Neuronal stem cell (in vitro differentiated cells): ENCODE measurements around the gene MT1M.
"Not testable (repeated sequence)": the region's sequence is repeated elsewhere in the genome, so short reads cannot be mapped to it uniquely, and the experiment has no call there.

ENCODE experiments used
- DNase-seq: peaks from one replicate; pipeline ENCODE4 v3.0.0-alpha.2; 2013; ENCODE audit warnings: low spot score
- H2AFZ ChIP-seq: one replicate; pipeline ENCODE4 v1.6.1; 2013; ENCODE audit warnings: mild to moderate bottlenecking, low read length, inconsistent platforms
- H2AK5ac ChIP-seq: 2 replicates; pipeline ENCODE4 v1.6.1; 2013; ENCODE audit warnings: low read depth, mild to moderate bottlenecking, inconsistent platforms, low read length, moderate library complexity, mixed read lengths
- H2BK120ac ChIP-seq: 2 replicates; pipeline ENCODE4 v1.6.1; 2013; ENCODE audit warnings: low read depth, mild to moderate bottlenecking, inconsistent platforms, low read length, moderate library complexity, mixed read lengths
- H2BK12ac ChIP-seq: one replicate; pipeline ENCODE4 v1.6.1; 2013; ENCODE audit warnings: low read length, inconsistent platforms
- H2BK15ac ChIP-seq: 2 replicates; pipeline ENCODE4 v1.6.1; 2013; ENCODE audit warnings: mild to moderate bottlenecking, low read length, inconsistent platforms, mixed read lengths
- H2BK5ac ChIP-seq: one replicate; pipeline ENCODE4 v1.6.1; 2013; ENCODE audit warnings: inconsistent platforms, mild to moderate bottlenecking, low read length, moderate library complexity
- H3K14ac ChIP-seq: one replicate; pipeline ENCODE4 v1.6.1; 2013; ENCODE audit warnings: low read length, inconsistent platforms
- H3K18ac ChIP-seq: 2 replicates; pipeline ENCODE4 v1.6.1; 2013; ENCODE audit warnings: low read length, inconsistent platforms
- H3K23ac ChIP-seq: 2 replicates; pipeline ENCODE4 v1.6.1; 2013; ENCODE audit warnings: low read depth, mild to moderate bottlenecking, mixed read lengths, low read length, inconsistent platforms; ENCODE audit not compliant: poor library complexity
- H3K27ac ChIP-seq: replicated peaks from 3 replicates; pipeline ENCODE4 v1.5.1; 2013; ENCODE audit warnings: low read length, inconsistent platforms
- H3K27me3 ChIP-seq, 3 experiments: 2 replicates each; pipeline ENCODE4 v1.6.1; 2013; ENCODE audit warnings: low read length in 3 of 3, mild to moderate bottlenecking in 2 of 3, inconsistent platforms in 1 of 3, low read depth in 1 of 3, mixed read lengths in 1 of 3, moderate library complexity in 1 of 3; ENCODE audit not compliant: control insufficient read depth in 3 of 3, insufficient read depth in 3 of 3
- H3K36me3 ChIP-seq, 2 donors: replicated peaks in 1 of 2; 2 replicates each; pipeline ENCODE4 v1.6.1; 2013; ENCODE audit warnings: low read length in 2 of 2; ENCODE audit not compliant: control insufficient read depth in 2 of 2, insufficient read depth in 2 of 2
- H3K4ac ChIP-seq: 2 replicates; pipeline ENCODE4 v1.6.1; 2013; ENCODE audit warnings: inconsistent platforms, mild to moderate bottlenecking, low read length, moderate library complexity
- H3K4me1 ChIP-seq, 2 donors: 1 replicate in 1 of 2; 2 replicates in 1 of 2; pipeline ENCODE4 v1.6.1; 2013; ENCODE audit warnings: low read length in 2 of 2, low read depth in 1 of 2; ENCODE audit not compliant: control insufficient read depth in 2 of 2, insufficient read depth in 1 of 2
- H3K4me2 ChIP-seq: one replicate; pipeline ENCODE4 v1.6.1; 2013; ENCODE audit warnings: mild to moderate bottlenecking, low read length, inconsistent platforms; ENCODE audit not compliant: insufficient read depth, poor library complexity, severe bottlenecking
- H3K4me3 ChIP-seq, 2 donors: 2 replicates each; pipeline ENCODE4 v1.5.1; 2013; ENCODE audit warnings: low read length in 2 of 2, mild to moderate bottlenecking in 2 of 2, inconsistent platforms in 1 of 2, moderate library complexity in 1 of 2
- H3K79me1 ChIP-seq: one replicate; pipeline ENCODE4 v1.6.1; 2013; ENCODE audit warnings: low read depth, mild to moderate bottlenecking, inconsistent platforms, low read length, moderate library complexity
- H3K9ac ChIP-seq: one replicate; pipeline ENCODE4 v1.6.1; 2013; ENCODE audit warnings: mild to moderate bottlenecking, low read depth, low read length, inconsistent platforms; ENCODE audit not compliant: poor library complexity
- H3K9me3 ChIP-seq, 2 donors: replicated peaks in 1 of 2; 2 replicates each; pipeline versions ENCODE3 to v1.6.1; 2013; ENCODE audit warnings: low read length in 2 of 2, mild to moderate bottlenecking in 2 of 2, inconsistent platforms in 1 of 2, low read depth in 1 of 2, mixed read lengths in 1 of 2, moderate library complexity in 1 of 2; ENCODE audit not compliant: control insufficient read depth in 2 of 2, insufficient read depth in 1 of 2
- H4K8ac ChIP-seq: one replicate; pipeline ENCODE4 v1.6.1; 2013; ENCODE audit warnings: low read depth, mild to moderate bottlenecking, inconsistent platforms, low read length, moderate library complexity
- H4K91ac ChIP-seq: one replicate; pipeline ENCODE4 v1.6.1; 2013; ENCODE audit warnings: low read length, low read depth, mild to moderate bottlenecking, inconsistent platforms; ENCODE audit not compliant: poor library complexity
- WGBS, 2 donors: extraction: QIAGEN DNeasy Blood & Tissue Kit; methylation state at CpG; one replicate each; pipeline ENCODE4 v1.1.7; 2013; ENCODE audit warnings: missing lambda C conversion rate in 2 of 2, mixed read lengths in 1 of 2; ENCODE audit not compliant: insufficient read length in 2 of 2, insufficient replicate concordance in 1 of 2; ENCODE audit errors: extremely low coverage in 2 of 2; 5-methylcytosine and 5-hydroxymethylcytosine counted together

The MT1M gene

GRCh38 chr16:56662357-56663354 is 30.2 kb downstream of the MT1M start:
- Histone ChIP-seq H3K18ac (peak overlapping the region; percentile 32), H2BK15ac (no peak overlapping the region), H2BK5ac (no peak overlapping the region), H3K4me3 (peak overlapping the region in 1 of 2 donors; percentile 25), H3K9ac (no peak overlapping the region), H4K91ac (no peak overlapping the region), H3K79me1 (no peaks in the 10 kb centered on the region), H3K4me2 (no peak overlapping the region), H3K23ac (peak overlapping the region; percentile 11), H3K14ac (no peak overlapping the region), H3K27ac (no peak overlapping the region), H3K9me3 (peaks cover 0 to 2% of the 10 kb centered on the region in 2 donors), H3K27me3 (peaks cover 30 to 100% (median 97%) of the 10 kb centered on the region in 3 experiments), H2BK12ac (no peak overlapping the region), H3K36me3 (no peaks in the 10 kb centered on the region), H2AFZ (peak overlapping the region; percentile 42), H4K8ac (no peak overlapping the region), H3K4me1 (peaks cover 0 to 4% of the 10 kb centered on the region in 2 donors), H2AK5ac (no peak overlapping the region), H2BK120ac (no peak overlapping the region), H3K4ac (no peak overlapping the region)
- no CpG with 5 or more reads among the region's 48 CpGs for WGBS, 2 donors
- no peak for DNase-seq

GRCh38 chr16:56664506-56664905 is 32.0 kb downstream of the MT1M start:
- Histone ChIP-seq H2AK5ac (no peak overlapping the region), H3K14ac (no peak overlapping the region), H2BK5ac (no peak overlapping the region), H3K4ac (no peak overlapping the region), H4K8ac (no peak overlapping the region), H3K4me2 (no peak overlapping the region), H3K36me3 (no peaks in the 10 kb centered on the region), H2BK12ac (no peak overlapping the region), H2BK120ac (no peak overlapping the region), H3K9me3 (peaks cover 0 to 3% of the 10 kb centered on the region in 2 donors), H3K4me1 (no peaks in the 10 kb centered on the region), H3K27me3 (peaks cover 41 to 100% (median 98%) of the 10 kb centered on the region in 3 experiments), H3K4me3 (no peak overlapping the region), H4K91ac (no peak overlapping the region), H3K23ac (no peak overlapping the region), H3K18ac (no peak overlapping the region), H3K9ac (no peak overlapping the region), H2BK15ac (no peak overlapping the region), H3K27ac (no peak overlapping the region), H2AFZ (no peak overlapping the region), H3K79me1 (no peaks in the 10 kb centered on the region)
- no CpG with 5 or more reads among the region's 1 CpG for WGBS, 2 donors
- DNase-seq: no peak

- not testable (repeated sequence) for H2BK5ac ChIP-seq, H3K14ac ChIP-seq, H3K23ac ChIP-seq, H2AK5ac ChIP-seq, H4K91ac ChIP-seq, H3K18ac ChIP-seq, H3K4ac ChIP-seq, H3K4me1 ChIP-seq, H3K9me3 ChIP-seq, H2BK15ac ChIP-seq, H3K27ac ChIP-seq, H3K4me3 ChIP-seq, H4K8ac ChIP-seq, H2BK120ac ChIP-seq, H3K36me3 ChIP-seq, H2AFZ ChIP-seq, H3K4me2 ChIP-seq, H3K79me1 ChIP-seq, H3K9ac ChIP-seq, H2BK12ac ChIP-seq, DNase-seq
- peaks cover 48 to 100% (median 98%) of the 10 kb centered on the region in 3 experiments for H3K27me3 ChIP-seq
- WGBS, 2 donors: no CpG with 5 or more reads among the region's 8 CpGs
These were observed 33.1 kb downstream of the MT1M start for GRCh38 chr16:56665286-56666261.
